SH-SY5Y (cell line): ENCODE data around the gene PRUNE2.

ENCODE experiments used
- GATA2 ChIP-seq: IDR thresholded peaks from 2 replicates; pipeline ENCODE4 v1.6.1; 2011; ENCODE audit warnings: mild to moderate bottlenecking, low read depth, low read length
- GATA3 ChIP-seq: IDR thresholded peaks from 2 replicates; pipeline ENCODE4 v1.6.1; 2011; ENCODE audit warnings: low read depth, mild to moderate bottlenecking, low read length, moderate library complexity

GRCh38 chr9:76629205-76629990 lies 276.5 kb downstream of the PRUNE2 start:
- TF ChIP-seq GATA2 (no peak), GATA3 (no peak)
